Stimulated activated memory B cell treated with anti-CD40 and anti-IgM and Interleukin-4, amounts not matched to agents 10 μg/mL and 1 μg/mL and 100 μg/mL, for 72 hours (primary cell): Measurements from ENCODE around the gene AWAT2.

Experiments
- ATAC-seq: fragments of 150-1000 bp; cut with Tn5 transposase; 2 replicates; pipeline ENCODE4 v1.10.0; 2021
- H3K27ac Mint-ChIP-seq: one replicate; pipeline ENCODE4 v1.8.0; 2022; ENCODE audit warnings: mild to moderate bottlenecking, mixed read lengths
- H3K27me3 Mint-ChIP-seq: one replicate; pipeline ENCODE4 v1.8.0; 2022; ENCODE audit warnings: mixed read lengths
- H3K36me3 Mint-ChIP-seq: one replicate; pipeline ENCODE4 v1.8.0; 2022; ENCODE audit warnings: mixed read lengths
- H3K4me1 Mint-ChIP-seq: one replicate; pipeline ENCODE4 v1.8.0; 2022; ENCODE audit warnings: mixed read lengths
- H3K4me3 Mint-ChIP-seq: one replicate; pipeline ENCODE4 v1.8.0; 2022; ENCODE audit warnings: mild to moderate bottlenecking, moderate library complexity, mixed read lengths
- H3K9me3 Mint-ChIP-seq: one replicate; pipeline ENCODE4 v1.8.0; 2022; ENCODE audit warnings: mixed read lengths

Gene AWAT2

GRCh38 chrX:69993494-69993893 is 56.2 kb downstream of the AWAT2 start:
- no peak for ATAC-seq
- Mint-ChIP-seq H3K9me3 (no peaks in the 10 kb centered on the region), H3K4me3 (no peak overlapping the region), H3K27me3 (no peaks in the 10 kb centered on the region), H3K4me1 (no peaks in the 10 kb centered on the region), H3K36me3 (no peaks in the 10 kb centered on the region), H3K27ac (no peak overlapping the region)

DNA sequence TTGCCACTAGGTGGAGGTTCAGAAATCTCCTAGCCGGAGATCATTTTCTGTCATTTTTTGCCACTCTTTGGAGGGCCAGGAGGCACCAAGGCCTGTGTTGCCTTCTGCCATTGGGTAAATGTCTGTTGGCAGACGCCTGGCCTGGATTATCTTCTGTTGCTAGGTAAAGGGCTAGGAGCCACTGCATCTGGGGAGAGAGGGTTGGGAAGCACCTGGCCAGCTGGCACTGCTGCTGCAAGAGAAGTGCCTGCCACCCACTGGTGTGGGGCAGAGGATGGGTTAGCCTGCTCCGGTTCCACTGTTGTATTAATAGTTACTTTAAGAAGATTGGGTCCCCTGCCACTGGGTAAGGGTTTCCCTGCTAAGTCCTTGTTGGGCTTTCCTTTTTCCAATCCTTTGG is 58.1 kb downstream of the AWAT2 start:
- no peak overlapping the region for H3K4me3 Mint-ChIP-seq
- H3K27ac Mint-ChIP-seq = no peak overlapping the region
- no peaks in the 10 kb centered on the region for H3K36me3 Mint-ChIP-seq
- no peaks in the 10 kb centered on the region for H3K4me1 Mint-ChIP-seq
- H3K27me3 Mint-ChIP-seq = no peaks in the 10 kb centered on the region
- no peak for ATAC-seq
- H3K9me3 Mint-ChIP-seq = no peaks in the 10 kb centered on the region
